GM21737 (cell line): ENCODE results near the gene ATP10B.

ENCODE experiments used
- ATAC-seq: cut with Tn5 transposase; IDR thresholded peaks from one replicate; pipeline ENCODE4 v1.9.1; 2021; ENCODE audit warnings: mild to moderate bottlenecking, moderate library complexity; ENCODE audit not compliant: unreplicated experiment

The ATP10B gene

DNA sequence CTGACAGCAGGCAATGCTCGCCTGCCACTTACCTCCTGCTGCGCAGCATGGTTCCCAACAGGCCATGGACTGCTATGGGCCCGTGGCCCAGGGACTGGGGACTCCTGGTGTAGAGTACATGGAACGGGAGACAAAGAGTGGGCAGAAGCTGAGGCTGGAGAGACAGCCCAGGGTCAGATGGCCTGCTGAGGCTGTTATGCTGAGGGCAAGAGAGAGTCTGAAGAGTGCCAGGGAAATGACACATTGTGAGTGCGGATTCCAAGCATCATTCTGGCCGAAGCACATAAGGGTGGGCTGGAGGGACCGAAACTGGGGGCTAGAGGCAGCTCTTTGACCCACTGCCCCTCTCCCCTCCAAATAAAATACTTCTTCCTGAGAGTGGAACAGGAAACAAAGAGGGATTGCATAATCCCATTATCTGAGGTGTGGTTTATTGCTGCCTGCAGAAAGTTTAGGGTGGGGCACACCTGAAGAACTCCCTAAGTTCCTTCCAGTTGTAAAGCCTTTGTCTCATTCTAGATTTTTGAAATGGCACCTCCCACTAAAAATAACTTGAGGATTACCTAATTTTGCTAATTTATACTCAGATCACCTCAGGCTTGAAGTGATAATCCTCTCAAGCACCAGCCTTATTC lies 158.1 kb downstream of the ATP10B start:
- ATAC-seq: no peak

DNA sequence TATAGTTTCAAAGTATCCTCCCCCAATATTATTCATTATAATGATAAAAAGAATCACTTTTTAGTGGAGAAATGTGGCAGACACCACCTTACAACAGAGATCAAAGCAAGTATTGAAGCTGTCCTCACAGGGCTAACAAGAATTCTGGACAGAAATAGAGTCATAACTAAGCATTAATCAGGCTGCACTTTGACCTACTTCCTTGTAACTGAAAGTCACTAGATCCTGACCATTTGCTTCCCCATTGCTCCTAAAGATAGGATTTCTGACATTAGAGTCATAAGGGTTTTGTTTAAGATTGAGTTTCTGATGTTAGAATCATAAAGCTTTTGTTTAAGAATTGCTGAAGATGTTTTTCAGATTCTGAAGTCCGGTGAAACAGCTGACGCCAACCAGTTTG lies 159.7 kb downstream of the ATP10B start:
- no peak for ATAC-seq

- ATAC-seq: no peak
Measured at GRCh38 chr5:160685695-160686094, 166.3 kb downstream of the ATP10B start.

DNA sequence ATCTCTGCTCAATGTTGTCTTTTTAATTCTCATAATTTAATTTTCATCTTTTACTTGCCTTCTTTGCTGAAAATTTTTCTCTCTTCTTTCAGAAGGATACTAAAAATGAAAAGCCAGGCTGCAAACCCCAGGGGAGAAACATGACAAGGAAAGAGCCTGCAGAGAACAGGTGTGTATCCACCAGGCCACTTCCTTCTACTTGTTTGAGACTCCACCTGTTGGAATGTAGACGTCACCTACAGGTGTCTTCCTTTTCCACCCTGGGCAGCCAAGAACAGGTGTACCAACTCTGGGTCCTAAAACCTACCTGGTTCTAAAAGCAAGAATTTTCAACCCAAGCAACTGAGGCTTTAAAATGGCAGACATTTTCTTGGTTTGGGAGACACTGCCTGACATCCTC lies 166.8 kb downstream of the ATP10B start:
- no peak for ATAC-seq

DNA sequence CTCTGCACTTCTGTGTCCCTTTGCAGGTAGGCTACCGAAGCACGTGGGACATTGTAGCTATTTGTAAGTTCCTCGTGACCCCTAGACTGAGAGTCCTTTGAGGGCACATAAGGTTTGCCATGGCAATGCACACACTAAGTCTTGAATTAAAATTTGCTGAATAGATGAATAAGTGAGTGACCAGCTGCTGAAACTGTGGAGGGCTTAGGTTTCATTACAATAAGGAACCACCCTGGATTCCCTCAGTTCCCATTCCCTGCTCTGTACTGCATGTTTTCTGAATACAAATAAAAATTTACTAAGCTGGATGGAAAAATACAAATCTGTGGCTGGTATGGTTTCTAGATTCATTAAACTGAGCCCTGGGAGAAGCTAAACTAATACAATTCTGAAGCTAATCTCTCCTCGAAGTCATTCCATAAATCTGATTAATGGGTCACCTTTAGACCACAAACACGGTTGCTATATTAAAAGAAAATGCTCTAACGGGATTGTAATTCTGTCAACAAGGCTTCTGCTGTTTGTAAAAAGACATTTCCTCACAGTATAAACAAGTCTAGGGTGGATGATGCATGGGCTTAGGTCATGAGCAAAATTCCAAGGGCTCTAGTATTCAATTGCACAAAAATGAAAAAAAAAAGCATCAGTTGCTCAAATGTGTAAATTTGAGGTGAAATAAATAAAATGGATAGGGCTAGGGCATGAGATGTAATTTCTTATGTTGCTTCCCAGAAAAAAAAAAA lies 172.3 kb downstream of the ATP10B start:
- ATAC-seq: no peak

GRCh38 chr5:160675988-160676387 lies 176.0 kb downstream of the ATP10B start:
- no peak for ATAC-seq

DNA sequence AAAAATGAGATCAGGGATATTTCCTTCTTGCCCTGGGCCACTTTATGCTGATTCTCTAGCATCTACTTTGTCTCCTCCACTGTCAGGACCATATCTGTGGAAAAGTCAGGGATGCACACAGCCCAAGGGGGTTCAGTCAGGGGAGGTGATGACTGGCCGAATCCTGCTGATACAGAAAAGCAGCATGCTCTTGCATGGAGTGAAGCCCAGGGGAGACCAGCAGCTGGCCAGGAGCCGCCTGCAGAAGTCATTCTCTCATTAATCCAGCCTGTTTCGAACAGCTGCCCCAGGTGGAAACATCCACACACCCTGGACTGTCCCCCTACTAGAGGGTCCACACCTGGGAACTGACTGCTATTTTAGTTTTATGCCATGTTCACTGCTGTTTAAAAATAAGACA lies 177.1 kb downstream of the ATP10B start:
- no peak for ATAC-seq

DNA sequence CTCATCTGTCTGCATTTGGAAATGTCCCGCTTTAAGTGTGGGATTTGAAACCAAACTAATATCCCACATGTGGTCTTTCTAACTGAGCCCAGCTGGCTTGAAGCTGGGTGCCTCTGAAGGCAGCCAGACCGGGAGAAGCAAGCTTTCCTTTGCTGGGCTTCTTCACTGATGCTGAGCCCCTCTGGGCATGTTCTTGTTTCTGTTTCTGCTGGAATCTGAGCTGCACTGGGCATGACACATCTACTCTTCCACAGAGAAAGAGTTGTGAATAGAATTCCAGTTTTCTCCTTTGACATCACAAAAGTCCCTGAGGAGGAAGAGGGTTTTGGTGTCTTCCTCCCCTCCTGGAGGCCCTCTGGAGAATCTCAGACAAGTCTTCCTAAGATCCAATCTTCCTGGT lies 179.5 kb downstream of the ATP10B start:
- no peak for ATAC-seq

DNA sequence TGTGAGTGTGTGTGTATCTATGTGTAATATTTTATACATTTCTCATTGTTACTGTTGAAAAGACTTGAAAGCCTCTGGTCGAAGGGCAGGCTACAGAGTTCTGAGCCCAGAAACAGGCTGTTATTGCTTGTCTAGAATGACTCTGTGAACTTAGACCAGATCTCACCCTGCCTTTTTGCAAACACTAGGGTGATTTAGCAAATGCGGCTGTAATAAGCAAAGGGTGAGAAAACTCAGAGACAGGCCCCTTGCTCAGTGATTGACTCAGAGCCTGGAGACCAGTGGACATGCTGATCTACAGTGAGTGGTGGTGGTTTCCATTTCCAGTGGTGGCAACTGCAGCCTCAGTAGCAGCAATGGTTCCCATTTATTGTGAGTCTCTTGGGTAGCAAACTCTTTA lies 183.7 kb downstream of the ATP10B start:
- ATAC-seq: no peak

DNA sequence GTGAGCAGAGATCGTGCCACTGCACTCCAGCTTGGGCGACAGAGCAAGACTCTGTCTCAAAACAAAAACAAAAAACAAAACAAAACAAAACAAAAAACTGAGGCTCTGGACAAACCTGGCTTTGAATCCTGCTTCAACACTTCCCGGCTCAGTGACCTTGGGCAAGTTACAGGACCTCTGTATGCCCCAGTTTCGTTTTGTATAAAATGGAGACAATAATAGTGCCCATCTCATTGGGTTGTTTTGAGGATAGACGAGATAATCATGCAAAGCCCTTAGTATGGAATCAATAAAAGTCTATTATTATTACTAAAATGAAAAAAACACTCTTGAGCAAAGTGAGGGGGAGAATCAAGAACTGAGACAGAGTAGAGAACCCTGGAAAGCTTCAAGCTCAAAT lies 184.9 kb downstream of the ATP10B start:
- ATAC-seq: no peak

DNA sequence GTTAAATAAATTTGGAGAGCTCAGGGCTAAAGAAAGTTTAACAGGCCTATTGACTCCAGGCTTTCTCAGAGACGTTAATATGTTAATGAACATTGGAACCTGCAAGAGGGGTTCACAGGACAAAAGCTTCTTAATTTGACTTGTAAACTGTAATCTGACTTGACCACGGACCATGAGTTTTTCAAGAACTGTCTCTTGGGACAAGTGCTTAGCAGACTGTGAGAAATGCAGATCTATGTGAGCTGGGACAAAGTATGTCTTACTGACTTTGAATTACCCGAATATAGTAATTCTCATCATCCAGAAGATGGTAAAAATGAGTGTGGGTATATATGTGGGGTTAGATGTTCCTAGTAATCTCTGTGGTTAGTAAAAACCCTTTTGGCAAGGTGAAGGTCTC lies 186.6 kb downstream of the ATP10B start:
- ATAC-seq: no peak

GRCh38 chr5:160660132-160660531 lies 191.9 kb downstream of the ATP10B start:
- ATAC-seq: no peak

DNA sequence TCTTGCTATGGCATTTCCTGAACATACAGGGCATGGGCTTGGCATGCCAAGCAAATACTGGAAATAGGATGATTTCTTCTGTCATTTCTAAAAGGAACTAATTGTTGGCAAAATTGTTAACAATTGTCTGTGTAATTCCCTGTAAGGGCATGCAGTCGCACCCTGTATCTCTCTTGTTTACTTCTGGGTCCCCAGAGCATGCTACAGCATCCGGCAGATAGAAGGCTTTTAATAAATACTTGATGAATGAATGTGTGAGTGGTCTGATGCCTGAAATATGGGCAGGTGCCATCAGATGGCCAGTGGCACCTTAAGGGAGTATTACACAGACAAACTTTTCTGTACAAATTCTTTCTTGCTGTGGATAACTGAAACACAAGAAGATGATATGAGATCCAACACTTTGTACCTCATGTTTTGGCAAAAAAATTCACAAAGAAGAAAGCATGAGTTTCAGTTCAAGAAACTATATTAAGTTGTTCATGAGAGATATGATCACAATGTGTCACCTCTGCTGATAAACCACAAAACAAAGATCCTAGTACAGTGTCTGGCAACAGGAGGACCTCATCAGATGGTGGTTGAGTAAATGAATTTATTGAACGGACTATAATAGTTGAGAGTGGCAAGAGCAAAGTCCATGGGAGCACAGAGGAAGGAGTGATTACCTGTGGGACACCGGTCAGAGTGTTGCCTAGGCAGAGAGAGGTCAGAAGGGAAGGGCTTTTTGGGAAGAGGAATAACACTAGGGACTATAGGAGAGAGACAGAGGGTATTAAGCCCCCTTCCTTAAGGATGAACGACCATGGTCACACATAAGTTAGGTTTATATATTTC lies 194.2 kb downstream of the ATP10B start:
- ATAC-seq: no peak

DNA sequence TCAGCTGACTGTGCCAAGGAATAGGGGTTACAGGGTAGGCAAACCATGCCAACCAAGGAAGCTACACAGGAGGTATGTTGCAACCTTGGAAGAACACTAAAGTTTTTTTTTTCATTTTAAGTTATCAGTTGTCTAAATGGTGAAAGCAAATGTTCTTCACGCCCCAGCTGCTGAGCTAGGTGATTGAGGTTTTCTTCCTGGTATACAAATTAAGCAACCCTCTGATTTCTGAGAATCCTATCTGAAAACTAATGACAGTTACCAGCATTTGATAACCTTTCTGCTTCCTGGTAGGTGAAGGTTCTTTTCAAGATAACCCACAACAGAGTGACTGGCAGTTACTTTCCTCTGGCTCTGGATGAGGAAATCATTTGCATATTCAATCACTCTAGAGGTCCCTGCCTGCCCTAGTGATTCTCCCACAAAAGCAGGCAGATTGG lies 194.9 kb downstream of the ATP10B start:
- no peak for ATAC-seq

DNA sequence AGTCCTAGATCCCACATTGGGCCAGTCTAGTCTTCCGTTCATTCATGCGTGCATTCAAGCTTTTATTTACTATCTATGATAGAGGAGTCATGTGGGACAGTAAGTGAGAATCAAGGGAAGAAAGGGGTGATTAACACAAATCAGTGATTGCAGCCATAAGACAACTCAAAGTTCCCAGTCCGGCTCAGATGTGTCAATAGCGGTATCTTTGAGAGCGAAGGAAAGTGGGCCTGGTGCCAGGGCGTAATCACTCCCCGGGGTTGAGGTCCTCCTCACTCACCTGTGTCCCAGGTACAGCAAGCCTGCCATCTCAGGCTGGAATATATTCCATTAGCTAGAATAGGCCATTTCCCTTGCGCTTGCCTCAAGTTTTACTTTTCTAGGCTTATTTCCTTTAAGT lies 196.3 kb downstream of the ATP10B start:
- ATAC-seq: no peak

- ATAC-seq: no peak
Measured at GRCh38 chr5:160651692-160652645, 200.0 kb downstream of the ATP10B start.

GRCh38 chr5:160649304-160649703 lies 202.7 kb downstream of the ATP10B start:
- no peak for ATAC-seq

DNA sequence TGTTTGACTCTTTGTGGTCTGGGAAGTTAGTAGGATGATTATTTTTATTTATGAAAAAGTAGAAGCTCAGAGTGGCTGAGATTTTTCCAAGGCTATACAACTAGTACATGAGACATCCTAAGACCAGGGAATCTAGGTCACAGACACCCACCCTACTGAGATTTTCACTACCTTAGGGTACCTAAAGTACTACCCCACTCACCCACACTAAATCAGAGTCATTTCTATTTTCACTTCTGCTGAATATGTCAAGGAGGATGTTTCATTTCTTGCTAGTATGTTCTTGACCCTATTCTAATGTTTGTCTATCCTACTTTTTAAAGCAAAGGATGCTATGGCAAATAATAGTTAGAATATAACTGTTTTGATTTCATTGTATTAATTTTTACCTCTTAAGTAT lies 206.0 kb downstream of the ATP10B start:
- no peak for ATAC-seq

DNA sequence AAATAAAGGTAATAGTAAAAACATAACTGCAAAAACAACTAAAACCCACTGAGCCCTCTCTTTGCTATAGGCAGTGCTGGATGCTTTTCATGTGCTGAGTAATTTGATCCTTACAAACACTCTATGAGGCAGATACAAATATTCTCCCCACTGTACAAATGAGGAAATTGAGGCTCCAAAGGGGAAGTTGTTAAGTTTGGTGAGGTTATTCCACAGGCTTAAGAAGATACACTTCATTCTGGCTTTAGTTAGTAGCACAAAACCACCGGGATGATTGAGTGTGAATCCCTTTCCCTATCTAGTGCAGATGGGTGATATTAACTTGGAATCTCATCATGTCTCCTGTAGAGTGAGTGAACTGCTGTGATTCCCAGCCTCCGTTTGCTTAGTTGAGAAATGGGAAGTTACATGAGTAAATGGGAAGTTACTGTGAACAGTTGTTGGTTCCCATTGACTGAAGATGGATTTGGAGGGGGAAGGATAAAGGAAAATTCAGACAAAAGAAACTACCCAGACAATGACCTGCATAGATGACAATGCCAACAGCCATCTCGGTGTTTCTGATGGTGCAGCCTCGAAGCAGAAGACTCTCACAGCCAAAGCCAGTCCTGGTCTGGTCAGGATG lies 208.3 kb downstream of the ATP10B start:
- ATAC-seq: no peak

DNA sequence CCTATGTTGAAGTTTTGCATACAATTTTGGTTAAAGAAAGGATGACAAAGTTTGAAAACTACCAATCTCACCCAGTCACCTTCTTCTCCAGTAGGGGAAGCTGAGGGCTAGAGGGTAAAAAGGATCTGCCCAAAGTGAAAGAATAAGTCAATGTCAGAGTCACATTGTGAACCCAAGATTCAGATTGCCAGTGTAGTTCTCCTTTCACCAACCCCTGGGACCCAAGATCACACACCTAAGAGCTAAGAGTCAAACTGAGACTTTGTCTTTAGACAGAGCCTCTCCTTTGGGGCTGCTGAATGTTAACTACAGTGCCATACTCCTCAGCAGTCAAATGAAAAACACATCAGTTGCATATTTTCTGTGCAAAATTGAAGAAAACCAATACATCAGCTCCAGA lies 210.6 kb downstream of the ATP10B start:
- no peak for ATAC-seq
